Measurements from ENCODE around the gene EAF2.

Gene EAF2

DNA sequence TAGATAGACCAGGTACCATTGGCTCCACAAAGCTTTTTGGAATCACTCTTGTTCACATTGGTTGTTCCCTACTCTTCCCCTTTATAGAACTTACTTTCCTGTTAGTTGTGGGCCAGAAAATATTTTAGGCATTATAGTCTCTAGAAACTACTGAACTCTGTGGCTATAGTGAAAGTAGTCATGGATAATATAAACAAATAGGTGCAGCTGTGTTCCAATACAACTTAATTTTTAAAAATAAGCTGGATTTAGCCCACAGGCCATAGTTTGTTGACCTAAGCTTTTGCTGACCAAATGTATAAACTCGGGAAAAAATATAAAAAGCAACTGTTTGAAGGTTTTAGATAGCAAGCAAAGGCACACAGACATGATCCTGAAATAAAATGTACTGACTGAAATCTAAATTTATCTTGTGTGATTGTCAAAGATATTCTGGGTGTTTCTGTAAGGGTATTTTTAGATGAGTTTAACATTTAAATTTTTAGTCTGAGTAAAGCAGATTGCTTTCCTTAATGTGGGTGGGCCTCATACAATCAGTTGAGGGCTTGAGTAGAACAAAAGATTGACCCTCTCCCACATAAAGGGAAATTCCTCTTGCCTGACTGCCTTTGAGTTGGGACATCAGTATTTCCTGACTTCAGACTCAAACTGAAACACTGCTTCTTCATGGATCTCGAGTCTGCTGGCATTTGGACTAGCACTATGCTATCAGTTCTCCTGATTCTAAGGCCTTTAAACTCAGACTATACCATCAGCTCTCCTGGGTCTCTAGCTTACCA lies 13.4 kb upstream of the EAF2 start:
- H3K4me3 ChIP-seq (ENCODE audit: low read depth, low read length), result no peak overlapping the region
- no peak for DNase-seq
- TF ChIP-seq, protein P1, sequence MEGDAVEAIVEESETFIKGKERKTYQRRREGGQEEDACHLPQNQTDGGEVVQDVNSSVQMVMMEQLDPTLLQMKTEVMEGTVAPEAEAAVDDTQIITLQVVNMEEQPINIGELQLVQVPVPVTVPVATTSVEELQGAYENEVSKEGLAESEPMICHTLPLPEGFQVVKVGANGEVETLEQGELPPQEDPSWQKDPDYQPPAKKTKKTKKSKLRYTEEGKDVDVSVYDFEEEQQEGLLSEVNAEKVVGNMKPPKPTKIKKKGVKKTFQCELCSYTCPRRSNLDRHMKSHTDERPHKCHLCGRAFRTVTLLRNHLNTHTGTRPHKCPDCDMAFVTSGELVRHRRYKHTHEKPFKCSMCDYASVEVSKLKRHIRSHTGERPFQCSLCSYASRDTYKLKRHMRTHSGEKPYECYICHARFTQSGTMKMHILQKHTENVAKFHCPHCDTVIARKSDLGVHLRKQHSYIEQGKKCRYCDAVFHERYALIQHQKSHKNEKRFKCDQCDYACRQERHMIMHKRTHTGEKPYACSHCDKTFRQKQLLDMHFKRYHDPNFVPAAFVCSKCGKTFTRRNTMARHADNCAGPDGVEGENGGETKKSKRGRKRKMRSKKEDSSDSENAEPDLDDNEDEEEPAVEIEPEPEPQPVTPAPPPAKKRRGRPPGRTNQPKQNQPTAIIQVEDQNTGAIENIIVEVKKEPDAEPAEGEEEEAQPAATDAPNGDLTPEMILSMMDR (IDR thresholded peaks at IDR 0.05; ENCODE audit: low read depth, low read length), result no peak
- H3K27me3 ChIP-seq (ENCODE audit: insufficient read depth, low read depth, severe bottlenecking), result no peaks in the 10 kb centered on the region
- H3K27ac ChIP-seq, result no peak overlapping the region
- peaks cover 70% of the 10 kb centered on the region for H3K36me3 ChIP-seq
- H3K9me3 ChIP-seq (ENCODE audit: severe bottlenecking), result peaks cover 3% of the 10 kb centered on the region

DNA sequence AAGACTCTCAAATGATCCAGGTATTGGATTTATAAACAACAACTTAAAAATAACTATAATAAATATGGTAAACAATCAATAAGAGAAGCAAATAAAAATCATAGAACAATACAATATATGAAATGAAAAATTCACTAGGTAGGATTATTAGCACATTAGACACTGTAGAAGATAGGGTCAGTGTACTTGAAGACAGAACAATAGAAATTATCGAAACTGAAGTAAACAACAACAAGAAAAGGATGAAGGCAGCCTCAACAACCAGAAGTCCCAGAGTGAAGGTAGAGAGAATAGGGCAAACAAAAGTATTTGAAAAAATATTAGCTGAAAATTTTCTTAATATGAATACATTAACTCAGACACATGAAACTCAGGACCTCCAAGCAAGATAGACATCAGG lies 12.0 kb upstream of the EAF2 start:
- TF ChIP-seq, protein P1 (IDR thresholded peaks at IDR 0.05; ENCODE audit: low read depth, low read length), result no peak
- H3K27ac ChIP-seq, result no peak overlapping the region
- no peak for DNase-seq
- peaks cover 71% of the 10 kb centered on the region for H3K36me3 ChIP-seq
- H3K4me3 ChIP-seq (ENCODE audit: low read depth, low read length), result no peak overlapping the region
- peaks cover 3% of the 10 kb centered on the region for H3K9me3 ChIP-seq (ENCODE audit: severe bottlenecking)
- H3K27me3 ChIP-seq (ENCODE audit: insufficient read depth, low read depth, severe bottlenecking), result no peaks in the 10 kb centered on the region

DNA sequence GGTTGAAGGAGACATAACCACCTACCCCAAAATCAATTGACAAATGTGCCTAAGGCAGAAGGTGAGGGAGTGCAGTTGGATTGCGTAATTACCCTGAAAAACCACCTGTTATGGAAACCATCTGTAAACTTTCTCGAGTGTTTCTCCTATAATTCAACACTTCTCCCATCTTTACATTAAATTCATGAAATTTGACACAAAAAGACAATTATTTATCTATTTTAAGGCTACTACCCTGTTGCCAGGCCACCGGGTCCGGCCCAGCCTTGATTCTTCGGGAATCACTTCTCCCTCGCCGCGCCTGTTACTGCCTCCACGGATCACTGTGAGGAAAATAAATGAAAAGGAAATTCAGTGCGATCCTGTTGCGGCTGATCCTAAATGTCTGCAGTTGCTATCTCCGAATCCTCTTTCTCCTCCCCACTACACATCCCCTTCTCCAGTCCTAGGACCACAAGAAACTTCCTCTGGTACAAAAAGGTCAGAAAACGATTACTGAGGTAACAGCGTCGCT lies 795 bp upstream of the EAF2 start:
- peak overlapping the region; percentile 99 for H3K4me3 ChIP-seq (ENCODE audit: low read depth, low read length)
- DNase-seq, result no peak
- no peaks in the 10 kb centered on the region for H3K27me3 ChIP-seq (ENCODE audit: insufficient read depth, low read depth, severe bottlenecking)
- no peaks in the 10 kb centered on the region for H3K9me3 ChIP-seq (ENCODE audit: severe bottlenecking)
- peak overlapping the region; percentile 80 for H3K27ac ChIP-seq
- TF ChIP-seq, protein P1 (IDR thresholded peaks at IDR 0.05; ENCODE audit: low read depth, low read length), result no peak
- peaks cover 27% of the 10 kb centered on the region for H3K36me3 ChIP-seq

DNA sequence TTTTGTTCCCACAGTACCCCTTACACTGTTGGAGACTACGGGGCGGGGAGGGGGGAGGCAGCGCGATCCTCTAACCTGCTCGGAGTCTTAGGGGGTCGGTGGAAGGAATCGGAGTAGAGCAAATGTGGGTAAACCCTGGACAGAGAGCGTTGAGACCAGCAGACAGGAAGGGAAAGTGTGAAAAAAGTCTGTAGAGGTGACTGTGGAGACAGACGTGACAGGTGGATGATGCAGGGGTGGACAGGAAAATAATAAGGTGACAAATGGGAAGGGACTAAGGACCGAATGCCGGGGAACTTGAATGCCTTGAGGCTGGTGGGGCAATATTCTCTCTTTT lies 424 bp downstream of the EAF2 start:
- no peak for DNase-seq
- H3K9me3 ChIP-seq (ENCODE audit: severe bottlenecking), result no peaks in the 10 kb centered on the region
- TF ChIP-seq, protein P1 (IDR thresholded peaks at IDR 0.05; ENCODE audit: low read depth, low read length), result no peak
- H3K27ac ChIP-seq, result peak overlapping the region; percentile 34
- H3K27me3 ChIP-seq (ENCODE audit: insufficient read depth, low read depth, severe bottlenecking), result no peaks in the 10 kb centered on the region
- H3K4me3 ChIP-seq (ENCODE audit: low read depth, low read length), result peak overlapping the region; percentile 99
- H3K36me3 ChIP-seq, result peaks cover 23% of the 10 kb centered on the region

DNA sequence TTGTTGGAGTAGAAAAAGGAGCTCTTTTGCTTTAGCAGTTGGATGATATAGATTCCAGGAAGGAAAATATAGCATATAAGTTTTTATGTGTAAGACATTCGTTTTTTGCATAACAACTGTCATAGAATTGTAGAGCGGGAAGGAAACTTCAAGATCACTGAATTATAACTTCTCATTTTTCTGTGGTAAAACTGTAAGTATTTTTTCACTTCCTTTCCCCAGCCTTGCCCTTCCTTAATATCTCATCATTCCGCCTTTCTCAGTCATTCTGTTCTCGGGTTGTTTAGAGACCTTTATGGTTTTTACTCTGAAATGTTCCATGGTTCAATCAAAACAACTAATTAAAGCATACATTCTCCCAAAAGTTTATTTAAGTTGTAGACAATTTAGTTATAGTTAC lies 1.1 kb downstream of the EAF2 start:
- Histone ChIP-seq H3K4me3 (ENCODE audit: low read depth, low read length) (peak overlapping the region; percentile 99), H3K27me3 (ENCODE audit: insufficient read depth, low read depth, severe bottlenecking) (no peaks in the 10 kb centered on the region), H3K9me3 (ENCODE audit: severe bottlenecking) (no peaks in the 10 kb centered on the region), H3K36me3 (peaks cover 23% of the 10 kb centered on the region), H3K27ac (no peak overlapping the region)
- TF ChIP-seq, protein P1 (IDR thresholded peaks at IDR 0.05; ENCODE audit: low read depth, low read length), result no peak
- no peak for DNase-seq

DNA sequence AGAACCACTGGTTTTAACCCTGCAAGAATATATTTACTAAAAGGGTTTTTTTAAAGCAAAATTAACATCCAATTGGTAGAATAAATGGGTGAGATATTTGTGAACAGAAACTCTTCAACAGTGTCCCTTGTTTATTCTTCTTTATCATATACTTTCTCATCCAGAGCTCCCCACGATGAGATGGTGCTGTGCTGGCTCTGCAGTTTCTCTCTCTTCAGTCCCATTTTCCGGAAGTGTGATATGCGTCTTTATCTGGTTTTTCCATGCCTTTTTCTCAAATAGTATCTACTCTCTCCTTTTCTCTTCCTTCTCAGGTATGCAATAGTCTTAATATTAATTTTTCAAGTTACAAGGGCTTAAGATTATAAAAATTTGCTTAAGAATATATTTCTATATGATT lies 1.5 kb downstream of the EAF2 start:
- Histone ChIP-seq H3K4me3 (ENCODE audit: low read depth, low read length) (no peak overlapping the region), H3K9me3 (ENCODE audit: severe bottlenecking) (no peaks in the 10 kb centered on the region), H3K36me3 (peaks cover 21% of the 10 kb centered on the region), H3K27me3 (ENCODE audit: insufficient read depth, low read depth, severe bottlenecking) (no peaks in the 10 kb centered on the region), H3K27ac (no peak overlapping the region)
- TF ChIP-seq, protein P1 (IDR thresholded peaks at IDR 0.05; ENCODE audit: low read depth, low read length), result no peak
- DNase-seq, result no peak

Data from WERI-Rb-1 (cell line).